B cell (primary cell): Measurements from ENCODE around the gene C1orf52.

Experiments used
- CTCF ChIP-seq: fragments of 200-600 bp; IDR thresholded peaks from one replicate; pipeline ENCODE4 v1.8.0; 2022; ENCODE audit warnings: antibody characterized with exemption, mild to moderate bottlenecking
- EZH2 ChIP-seq: IDR thresholded peaks from 2 replicates; pipeline ENCODE4 v1.6.1; 2012; ENCODE audit warnings: borderline replicate concordance, low read depth, mild to moderate bottlenecking, moderate library complexity, low read length; ENCODE audit not compliant: insufficient read depth, poor library complexity, severe bottlenecking

- TF ChIP-seq CTCF (no peak), EZH2 (no peak)
These were observed 3.5 kb upstream of the C1orf52 start for GRCh38 chr1:85262985-85263384.
